Colonic mucosa (tissue), 4 donors: ENCODE data around the gene MSS51. TPM values are rescaled to one million over a fixed set of nuclear protein-coding genes. Genes with fewer than 3 reads are reported as not detected.

Source experiments
- DNase-seq: peaks from one replicate; pipeline ENCODE4 v3.0.0-alpha.2; 2020
- H3K27ac ChIP-seq: fragments of 200-600 bp; one replicate; pipeline ENCODE4 v1.8.0; 2021
- H3K27me3 ChIP-seq: fragments of 200-600 bp; one replicate; pipeline ENCODE4 v1.8.0; 2021
- H3K36me3 ChIP-seq: fragments of 200-600 bp; one replicate; pipeline ENCODE4 v1.8.0; 2021
- H3K4me1 ChIP-seq: fragments of 200-600 bp; one replicate; pipeline ENCODE4 v1.8.0; 2021; ENCODE audit warnings: mild to moderate bottlenecking
- H3K4me3 ChIP-seq: fragments of 200-600 bp; one replicate; pipeline ENCODE4 v1.8.0; 2021
- H3K9ac ChIP-seq, 2 donors: one replicate each; pipeline ENCODE4 v1.7.0; 2013; ENCODE audit warnings: control low read depth in 2 of 2, low read depth in 2 of 2, low read length in 2 of 2
- H3K9me3 ChIP-seq: fragments of 200-600 bp; one replicate; pipeline ENCODE4 v1.8.0; 2021
- intact Hi-C: fragments of 100-400 bp; cut with DNase I; formaldehyde crosslinking; loops from one replicate; pipeline ENCODE4 v1.14.1; 2022
- total RNA-seq, 2 donors: library from RNA; stranded (reverse); fragmentation: NEBNext Ultra II Directional in 1 of 2; extraction: Animal tissue kit (Norgen Biotek cat#: 25700) in 1 of 2; gene quantifications; one replicate each; pipeline ENCODE4 v1.2.1, GENCODE V29; 2021
- TF ChIP-seq, protein P1 (sequence below): fragments of 200-600 bp; IDR thresholded peaks from one replicate; pipeline ENCODE4 v1.8.0; 2022; ENCODE audit warnings: antibody characterized with exemption, mild to moderate bottlenecking
- donor health status: healthy.
- donor health status: DM: no; HTN: no; CAD: no.
- donor health status: DM: no; HTN: no; CAD: no.

The MSS51 gene
- total RNA-seq, 2 donors from 2014 or later = 1.4 TPM

DNA sequence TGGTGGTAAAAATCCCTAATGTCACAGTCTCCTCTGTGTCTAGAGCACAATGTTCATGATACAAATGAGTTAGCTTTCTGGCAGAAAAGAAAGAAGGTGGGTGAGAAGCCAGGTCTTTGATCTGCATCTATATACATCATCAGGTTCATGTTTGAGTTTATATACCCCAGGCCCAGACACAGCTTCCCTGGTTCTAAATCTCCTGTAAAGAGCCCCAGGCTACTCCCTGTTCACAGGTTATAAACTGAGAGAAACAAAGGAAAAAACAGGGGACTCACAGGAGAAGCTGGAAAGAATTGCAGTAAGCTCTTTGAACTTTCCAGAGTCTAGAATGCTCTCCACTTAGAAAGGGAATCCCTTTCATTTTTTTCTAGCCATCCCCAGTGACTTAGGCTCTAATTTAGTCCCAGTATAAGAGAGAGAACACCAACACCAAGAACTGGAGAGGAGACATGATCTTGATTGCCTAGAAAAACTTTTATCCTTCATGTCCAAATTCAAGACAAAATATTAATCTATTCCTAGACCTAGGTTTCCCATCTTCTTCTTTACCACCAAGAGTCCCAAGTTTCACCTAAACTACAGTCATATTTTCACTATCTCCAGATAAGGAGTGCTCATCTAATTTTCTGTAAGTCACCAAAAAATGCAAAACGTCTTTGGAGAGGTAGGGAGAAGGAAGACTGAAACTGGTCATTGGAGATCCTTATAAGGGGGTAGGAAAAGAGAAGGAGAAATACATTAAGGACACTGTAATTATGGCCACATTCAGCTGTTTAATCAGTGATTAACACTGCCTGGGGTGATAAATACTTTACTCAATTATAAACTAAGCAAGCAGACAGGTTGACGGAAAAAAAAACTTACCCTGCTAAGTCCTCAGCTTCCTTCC is 469 bp downstream of the MSS51 start:
- H3K9me3 ChIP-seq = no peaks in the 10 kb centered on the region
- H3K27ac ChIP-seq = no peak overlapping the region
- H3K36me3 ChIP-seq = no peaks in the 10 kb centered on the region
- intact Hi-C loops = no loop called here
- H3K4me1 ChIP-seq = no peaks in the 10 kb centered on the region
- no peak for DNase-seq
- TF ChIP-seq, protein P1, sequence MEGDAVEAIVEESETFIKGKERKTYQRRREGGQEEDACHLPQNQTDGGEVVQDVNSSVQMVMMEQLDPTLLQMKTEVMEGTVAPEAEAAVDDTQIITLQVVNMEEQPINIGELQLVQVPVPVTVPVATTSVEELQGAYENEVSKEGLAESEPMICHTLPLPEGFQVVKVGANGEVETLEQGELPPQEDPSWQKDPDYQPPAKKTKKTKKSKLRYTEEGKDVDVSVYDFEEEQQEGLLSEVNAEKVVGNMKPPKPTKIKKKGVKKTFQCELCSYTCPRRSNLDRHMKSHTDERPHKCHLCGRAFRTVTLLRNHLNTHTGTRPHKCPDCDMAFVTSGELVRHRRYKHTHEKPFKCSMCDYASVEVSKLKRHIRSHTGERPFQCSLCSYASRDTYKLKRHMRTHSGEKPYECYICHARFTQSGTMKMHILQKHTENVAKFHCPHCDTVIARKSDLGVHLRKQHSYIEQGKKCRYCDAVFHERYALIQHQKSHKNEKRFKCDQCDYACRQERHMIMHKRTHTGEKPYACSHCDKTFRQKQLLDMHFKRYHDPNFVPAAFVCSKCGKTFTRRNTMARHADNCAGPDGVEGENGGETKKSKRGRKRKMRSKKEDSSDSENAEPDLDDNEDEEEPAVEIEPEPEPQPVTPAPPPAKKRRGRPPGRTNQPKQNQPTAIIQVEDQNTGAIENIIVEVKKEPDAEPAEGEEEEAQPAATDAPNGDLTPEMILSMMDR = no peak
- H3K27me3 ChIP-seq = no peaks in the 10 kb centered on the region
- no peak overlapping the region for H3K9ac ChIP-seq
- no peak overlapping the region for H3K4me3 ChIP-seq

DNA sequence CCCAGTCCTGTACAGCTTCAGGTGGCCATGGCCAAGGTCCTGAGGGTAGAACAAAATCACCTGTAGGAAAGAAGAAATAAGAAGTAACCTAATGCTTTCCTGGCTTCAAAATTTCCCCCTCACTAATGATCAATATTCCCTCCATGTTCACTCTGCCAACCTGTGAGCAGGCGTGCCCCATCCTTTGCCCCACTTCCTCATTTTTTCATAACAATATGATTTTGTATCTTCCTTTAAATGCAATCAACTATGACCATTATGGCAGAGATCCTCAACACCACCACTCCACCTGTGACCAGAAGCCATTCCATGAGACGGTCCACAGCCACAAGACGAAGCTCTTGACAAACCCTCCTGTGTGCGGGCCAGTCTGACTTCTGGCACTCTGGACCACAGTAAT is 7.0 kb downstream of the MSS51 start:
- DNase-seq = no peak
- no peak overlapping the region for H3K27ac ChIP-seq
- no peak overlapping the region for H3K9ac ChIP-seq
- intact Hi-C loops = no loop called here
- TF ChIP-seq, protein P1 = no peak
- no peaks in the 10 kb centered on the region for H3K9me3 ChIP-seq
- no peaks in the 10 kb centered on the region for H3K4me1 ChIP-seq
- no peaks in the 10 kb centered on the region for H3K36me3 ChIP-seq
- no peaks in the 10 kb centered on the region for H3K27me3 ChIP-seq
- no peak overlapping the region for H3K4me3 ChIP-seq

DNA sequence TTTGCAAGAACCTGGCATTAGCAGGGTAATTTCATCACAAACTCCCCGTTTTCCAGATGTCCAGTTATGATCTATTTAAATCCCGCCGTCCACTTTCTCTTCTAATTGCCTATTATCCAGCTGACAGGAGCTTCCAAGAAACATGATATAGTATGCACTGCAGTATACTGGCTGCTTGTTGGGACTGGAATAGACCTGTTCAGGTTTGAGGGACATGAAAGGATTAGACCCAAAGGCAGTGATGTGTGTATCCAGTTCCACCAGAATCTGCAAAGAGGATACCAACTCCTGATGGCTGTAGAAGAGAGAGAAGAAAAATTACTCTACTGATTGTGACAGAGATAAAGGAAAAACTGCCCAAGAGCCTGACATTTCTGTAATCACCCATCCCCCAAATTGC is 8.9 kb downstream of the MSS51 start:
- no peak overlapping the region for H3K4me3 ChIP-seq

DNA sequence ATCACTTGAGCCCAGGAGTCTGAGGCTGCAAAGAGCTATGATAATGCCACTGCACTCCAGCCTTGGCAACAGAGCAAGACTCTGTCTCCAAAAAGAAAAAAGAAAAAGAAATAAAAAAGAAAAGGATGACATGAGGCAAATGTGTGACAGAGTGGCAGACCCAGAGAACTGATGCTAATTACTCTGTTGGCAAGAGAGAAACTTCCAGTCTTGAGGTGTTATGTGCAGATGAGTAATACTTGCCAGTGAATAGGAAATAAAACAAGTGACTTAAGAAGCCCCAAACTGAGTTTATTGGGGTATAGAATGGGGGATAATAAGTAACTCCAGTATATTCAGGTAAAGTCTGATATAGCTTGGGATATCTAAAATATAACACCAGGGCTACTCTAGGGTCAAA is 10.1 kb downstream of the MSS51 start:
- DNase-seq = no peak
- H3K4me1 ChIP-seq = no peaks in the 10 kb centered on the region
- H3K9me3 ChIP-seq = no peaks in the 10 kb centered on the region
- H3K27me3 ChIP-seq = no peaks in the 10 kb centered on the region
- TF ChIP-seq, protein P1 = no peak
- H3K4me3 ChIP-seq = no peak overlapping the region
- no peak overlapping the region for H3K9ac ChIP-seq
- intact Hi-C loops = no loop called here
- H3K27ac ChIP-seq = no peak overlapping the region
- H3K36me3 ChIP-seq = no peaks in the 10 kb centered on the region

More for the DNA sequence above, 8.9 kb downstream of the MSS51 start:
- no peaks in the 10 kb centered on the region for H3K9me3 ChIP-seq
- TF ChIP-seq, protein P1 = no peak
- no peaks in the 10 kb centered on the region for H3K27me3 ChIP-seq
- H3K27ac ChIP-seq = no peak overlapping the region
- H3K9ac ChIP-seq = no peak overlapping the region
- no peaks in the 10 kb centered on the region for H3K4me1 ChIP-seq
- intact Hi-C loops = no loop called here
- H3K36me3 ChIP-seq = no peaks in the 10 kb centered on the region
- DNase-seq = no peak

DNA sequence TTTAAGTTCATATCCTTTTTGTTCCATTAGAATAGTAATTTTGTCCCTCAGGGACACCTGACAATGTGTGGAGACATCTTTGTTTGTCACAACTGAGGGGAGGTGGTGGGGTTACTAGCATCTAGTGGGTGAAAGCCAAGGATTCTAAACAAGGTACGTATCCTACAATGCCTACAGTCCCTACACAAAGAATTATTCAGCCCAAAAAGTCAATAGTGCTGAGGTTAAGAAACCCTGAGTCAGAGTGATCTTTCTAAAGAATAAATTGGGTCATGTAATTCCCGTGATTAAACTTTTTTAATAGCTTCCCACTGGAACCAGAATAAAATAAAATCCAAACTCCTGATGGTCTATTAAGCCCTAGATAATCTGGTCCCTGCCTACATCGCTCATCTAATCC is 16.8 kb downstream of the MSS51 start:
- DNase-seq = no peak
- no peaks in the 10 kb centered on the region for H3K9me3 ChIP-seq
- H3K36me3 ChIP-seq = no peaks in the 10 kb centered on the region
- H3K27me3 ChIP-seq = no peaks in the 10 kb centered on the region
- no peak overlapping the region for H3K9ac ChIP-seq
- intact Hi-C loops = no loop called here
- H3K4me3 ChIP-seq = no peak overlapping the region
- no peak overlapping the region for H3K27ac ChIP-seq
- no peaks in the 10 kb centered on the region for H3K4me1 ChIP-seq
- TF ChIP-seq, protein P1 = no peak
